Stomach (tissue), 4 donors: ENCODE data around the gene CUL1.

Experiments used
- CTCF ChIP-seq, 7 experiments: fragments of 450-650 bp in 4 of 7; fragments of 200-600 bp in 3 of 7; sonication (generic) in 3 of 7; IDR thresholded peaks; one replicate each; pipeline ENCODE4 v1.5.1; 2016 to 2019; ENCODE audit warnings: antibody characterized with exemption in 7 of 7, control low read depth in 2 of 7, mild to moderate bottlenecking in 1 of 7
- EP300 ChIP-seq: sonication (generic); formaldehyde crosslinking; IDR thresholded peaks from one replicate; pipeline ENCODE4 v1.6.1; 2017; ENCODE audit warnings: antibody characterized with exemption
- POLR2A ChIP-seq, 4 donors: fragments of 450-650 bp; IDR thresholded peaks; one replicate each; pipeline ENCODE4 v1.6.1; 2016; ENCODE audit warnings: antibody characterized with exemption in 4 of 4, control low read depth in 2 of 4, mild to moderate bottlenecking in 1 of 4, moderate library complexity in 1 of 4

GRCh38 chr7:148694631-148695030, 4.1 kb upstream of the CUL1 start:
- TF ChIP-seq CTCF (IDR thresholded peaks at IDR 0.05) (no peak), POLR2A (IDR thresholded peaks at IDR 0.05) (no peak), EP300 (no peak)
